GM18951 (cell line): ENCODE results near the gene MLLT11.
A peak's percentile ranks its signal among the peaks of the same experiment; 100 is the strongest.

Experiments used
- POLR2A ChIP-seq: IDR thresholded peaks from 4 replicates; pipeline ENCODE4 v1.6.1; 2011; ENCODE audit warnings: mild to moderate bottlenecking; ENCODE audit not compliant: insufficient read length, insufficient read depth; ENCODE audit errors: extremely low read depth
- in situ Hi-C: fragments of 300-500 bp; cut with MboI; formaldehyde crosslinking; loops from one replicate; pipeline ENCODE4 v1.12.0; 2022; ENCODE audit warnings: low sequenced_read_pairs, mixed read lengths, inconsistent platforms; ENCODE audit not compliant: unreplicated experiment

MLLT11 gene

DNA sequence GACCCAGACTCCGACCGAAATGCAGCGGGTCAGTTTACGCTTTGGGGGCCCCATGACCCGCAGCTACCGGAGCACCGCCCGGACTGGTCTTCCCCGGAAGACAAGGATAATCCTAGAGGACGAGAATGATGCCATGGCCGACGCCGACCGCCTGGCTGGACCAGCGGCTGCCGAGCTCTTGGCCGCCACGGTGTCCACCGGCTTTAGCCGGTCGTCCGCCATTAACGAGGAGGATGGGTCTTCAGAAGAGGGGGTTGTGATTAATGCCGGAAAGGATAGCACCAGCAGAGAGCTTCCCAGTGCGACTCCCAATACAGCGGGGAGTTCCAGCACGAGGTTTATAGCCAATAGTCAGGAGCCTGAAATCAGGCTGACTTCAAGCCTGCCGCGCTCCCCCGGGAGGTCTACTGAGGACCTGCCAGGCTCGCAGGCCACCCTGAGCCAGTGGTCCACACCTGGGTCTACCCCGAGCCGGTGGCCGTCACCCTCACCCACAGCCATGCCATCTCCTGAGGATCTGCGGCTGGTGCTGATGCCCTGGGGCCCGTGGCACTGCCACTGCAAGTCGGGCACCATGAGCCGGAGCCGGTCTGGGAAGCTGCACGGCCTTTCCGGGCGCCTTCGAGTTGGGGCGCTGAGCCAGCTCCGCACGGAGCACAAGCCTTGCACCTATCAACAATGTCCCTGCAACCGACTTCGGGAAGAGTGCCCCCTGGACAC, 12.1 kb upstream of the MLLT11 start:
- TF ChIP-seq POLR2A = no peak
- in situ Hi-C loops = no loop called here

DNA sequence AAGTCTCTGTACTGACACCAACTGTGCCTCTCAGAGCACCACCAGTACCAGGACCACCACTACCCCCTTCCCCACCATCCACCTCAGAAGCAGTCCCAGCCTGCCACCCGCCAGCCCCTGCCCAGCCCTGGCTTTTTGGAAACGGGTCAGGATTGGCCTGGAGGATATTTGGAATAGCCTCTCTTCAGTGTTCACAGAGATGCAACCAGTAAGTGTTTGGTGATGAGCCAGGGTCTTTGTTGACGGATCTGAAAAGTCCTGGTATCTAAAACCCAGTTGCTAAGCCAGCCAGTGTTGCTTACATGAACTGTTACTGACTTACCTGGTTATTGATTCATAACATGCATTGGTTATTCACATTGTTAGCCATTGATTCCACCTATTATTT, 11.6 kb upstream of the MLLT11 start:
- in situ Hi-C loops = no loop called here
- TF ChIP-seq POLR2A = no peak

DNA sequence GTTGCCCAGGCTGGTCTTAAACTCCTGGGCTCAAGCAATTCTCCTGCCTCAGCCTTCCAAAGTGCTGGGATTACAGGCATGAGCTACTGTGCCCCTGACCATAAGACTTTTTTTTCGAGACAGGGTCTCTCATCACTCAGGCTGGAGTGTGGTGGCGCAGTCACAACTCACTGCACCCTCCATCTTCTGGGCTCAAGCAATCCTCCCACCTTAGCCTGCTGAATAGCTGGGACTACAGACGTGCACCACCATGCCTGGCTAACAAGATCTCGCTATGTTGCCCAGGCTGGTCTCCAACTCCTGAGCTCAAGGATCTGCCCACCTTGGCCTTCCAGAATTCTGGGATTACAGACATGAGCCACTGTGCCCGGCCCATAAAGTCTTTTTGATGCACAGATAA, 10.7 kb upstream of the MLLT11 start:
- TF ChIP-seq POLR2A = no peak
- in situ Hi-C loops = no loop called here

DNA sequence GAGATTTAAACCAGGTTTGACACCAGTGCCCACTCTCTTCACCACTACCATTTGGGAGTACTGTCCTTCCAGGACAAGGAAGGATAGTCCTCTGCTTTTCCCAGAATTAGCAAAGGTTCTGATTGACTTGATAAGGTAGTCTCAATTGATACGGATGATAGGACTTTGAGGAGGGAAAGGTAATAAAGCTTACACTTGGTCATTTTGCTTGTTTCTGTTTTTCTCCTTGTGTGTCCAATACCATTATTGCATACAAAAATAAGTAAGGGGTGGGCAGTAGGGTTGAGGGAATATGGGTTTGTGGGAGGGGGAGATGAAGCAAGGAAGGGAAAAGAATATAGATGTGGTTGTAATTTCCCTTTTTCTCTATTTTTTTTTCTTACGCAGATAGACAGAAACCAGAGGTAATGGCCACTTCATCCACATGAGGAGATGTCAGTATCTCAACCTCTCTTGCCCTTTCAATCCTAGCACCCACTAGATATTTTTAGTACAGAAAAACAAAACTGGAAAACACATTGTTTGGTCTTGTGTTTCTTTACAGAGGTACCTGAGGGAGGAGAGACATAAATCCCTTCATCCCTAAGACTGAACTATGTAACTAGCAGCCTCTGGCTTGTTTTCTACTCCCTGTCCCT, 10.0 kb upstream of the MLLT11 start:
- TF ChIP-seq POLR2A = no peak
- in situ Hi-C loops = no loop called here

DNA sequence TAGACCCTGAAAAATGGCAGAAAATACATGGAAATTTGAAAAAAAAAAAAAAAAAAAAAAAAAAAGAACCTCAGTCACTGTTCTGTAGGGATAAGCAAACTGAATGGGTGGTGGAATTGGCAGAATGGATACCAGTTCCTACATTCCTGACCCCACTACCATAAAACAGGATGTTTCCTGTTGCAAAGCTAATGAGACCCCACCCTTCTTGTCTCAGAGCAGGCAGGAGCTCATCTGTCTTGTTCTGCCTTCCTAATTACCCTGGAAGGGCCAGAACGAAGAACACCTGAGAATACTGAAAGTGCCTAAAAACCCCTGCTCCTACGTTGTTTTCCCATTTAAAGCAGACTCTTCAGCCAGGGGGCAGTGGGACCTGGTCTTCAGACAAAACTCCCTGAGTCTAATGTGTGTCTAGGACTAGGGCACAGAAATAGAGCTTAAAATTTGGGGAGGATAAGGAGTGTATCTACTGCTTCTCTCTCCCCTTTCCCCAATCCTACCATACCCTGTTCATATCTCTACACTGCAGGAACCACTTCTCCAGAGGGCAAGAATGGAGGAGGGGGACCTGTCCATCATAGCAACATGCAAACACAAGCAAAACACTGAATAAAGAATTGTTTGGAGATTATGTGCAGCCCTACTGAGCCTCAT, 8.7 kb upstream of the MLLT11 start:
- TF ChIP-seq POLR2A = peak; percentile 13
- in situ Hi-C loops = no loop called here

DNA sequence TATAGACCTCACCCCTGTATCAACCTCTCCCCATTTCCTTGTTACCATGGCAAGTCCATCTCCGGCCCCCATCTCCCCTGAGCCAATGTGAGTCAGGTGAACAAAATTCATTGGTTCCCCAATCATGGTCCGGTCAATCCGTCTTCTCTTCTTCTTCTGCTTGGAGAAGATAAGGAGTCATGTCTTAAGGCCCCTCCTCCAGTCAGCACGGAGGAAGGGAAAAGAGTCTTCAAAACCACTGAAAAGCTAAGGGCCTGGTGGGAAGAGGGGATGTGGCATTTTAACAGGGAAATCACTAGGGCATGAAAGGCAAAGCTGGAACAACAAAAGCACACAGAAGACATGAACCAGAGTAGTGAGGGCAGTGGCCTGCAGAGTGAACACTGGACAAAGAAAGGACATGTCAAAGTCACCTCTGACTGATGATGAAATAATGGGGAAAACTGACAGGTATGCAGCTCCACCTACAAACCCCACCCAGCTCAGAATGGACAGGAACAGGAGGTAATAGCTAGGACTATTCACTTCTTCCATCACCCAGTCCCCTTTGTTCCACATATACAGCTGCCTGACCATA, 5.1 kb upstream of the MLLT11 start:
- in situ Hi-C loops = no loop called here
- no peak for TF ChIP-seq POLR2A

DNA sequence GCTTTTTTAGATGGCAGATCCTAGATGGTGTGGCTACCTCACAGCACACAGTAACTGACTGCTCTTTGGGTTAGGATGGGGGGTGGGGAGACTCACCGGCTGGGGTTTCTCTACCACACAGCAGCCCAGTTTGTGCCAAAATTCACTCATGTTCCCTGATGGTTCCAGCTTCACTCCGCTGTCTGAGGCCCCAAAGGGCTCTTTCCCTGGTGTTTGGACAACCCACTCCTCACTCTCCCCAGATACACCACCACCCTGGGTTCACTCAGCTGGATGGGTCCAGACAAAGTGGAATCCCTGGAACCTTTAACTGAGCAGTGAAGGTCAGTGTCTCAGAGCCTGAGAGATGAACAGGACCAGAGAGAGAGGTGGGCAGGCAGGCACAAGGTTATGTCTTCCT, 4.6 kb upstream of the MLLT11 start:
- TF ChIP-seq POLR2A = no peak
- in situ Hi-C loops = no loop called here

DNA sequence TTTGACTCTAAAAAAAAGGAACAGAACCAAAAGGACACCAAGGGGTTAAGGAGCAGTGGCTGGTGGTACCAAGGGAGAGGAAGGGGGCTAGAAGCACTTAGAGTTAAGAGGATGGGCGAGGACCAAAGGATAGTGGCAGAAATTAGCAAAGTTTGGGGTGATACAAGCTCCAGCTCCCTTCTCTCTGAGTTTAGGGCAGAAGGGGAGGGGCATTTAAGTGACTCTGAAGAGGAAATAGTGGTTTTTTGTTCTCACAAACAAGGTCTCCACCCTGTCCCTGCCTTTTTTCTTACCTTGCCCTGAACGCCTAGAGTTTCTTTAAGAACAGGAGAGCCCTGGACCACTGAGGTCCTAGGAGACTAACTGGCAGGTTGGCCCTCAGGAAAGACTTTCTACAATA, 4.0 kb upstream of the MLLT11 start:
- TF ChIP-seq POLR2A = no peak
- in situ Hi-C loops = no loop called here

DNA sequence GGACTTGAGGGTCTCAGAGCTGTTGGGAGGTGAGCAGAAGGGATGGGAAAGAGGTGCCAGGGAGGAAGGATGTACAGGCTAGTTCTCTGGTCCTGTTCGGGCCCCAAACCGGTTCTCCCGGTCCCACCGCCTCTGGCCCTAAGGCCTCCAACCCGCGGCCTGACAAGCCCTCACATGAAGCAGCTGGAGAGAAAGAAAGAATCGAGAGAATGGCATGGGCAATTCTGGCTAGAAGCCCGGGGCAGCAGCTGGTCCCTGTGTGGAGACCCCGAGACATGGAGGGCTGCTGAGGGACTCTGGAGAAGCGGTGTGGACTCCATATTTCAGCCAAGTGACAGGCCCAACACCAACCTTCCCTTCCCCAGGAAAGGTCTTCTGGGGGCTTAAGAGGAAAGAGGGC, 1.5 kb upstream of the MLLT11 start:
- in situ Hi-C loops = no loop called here
- TF ChIP-seq POLR2A = no peak

DNA sequence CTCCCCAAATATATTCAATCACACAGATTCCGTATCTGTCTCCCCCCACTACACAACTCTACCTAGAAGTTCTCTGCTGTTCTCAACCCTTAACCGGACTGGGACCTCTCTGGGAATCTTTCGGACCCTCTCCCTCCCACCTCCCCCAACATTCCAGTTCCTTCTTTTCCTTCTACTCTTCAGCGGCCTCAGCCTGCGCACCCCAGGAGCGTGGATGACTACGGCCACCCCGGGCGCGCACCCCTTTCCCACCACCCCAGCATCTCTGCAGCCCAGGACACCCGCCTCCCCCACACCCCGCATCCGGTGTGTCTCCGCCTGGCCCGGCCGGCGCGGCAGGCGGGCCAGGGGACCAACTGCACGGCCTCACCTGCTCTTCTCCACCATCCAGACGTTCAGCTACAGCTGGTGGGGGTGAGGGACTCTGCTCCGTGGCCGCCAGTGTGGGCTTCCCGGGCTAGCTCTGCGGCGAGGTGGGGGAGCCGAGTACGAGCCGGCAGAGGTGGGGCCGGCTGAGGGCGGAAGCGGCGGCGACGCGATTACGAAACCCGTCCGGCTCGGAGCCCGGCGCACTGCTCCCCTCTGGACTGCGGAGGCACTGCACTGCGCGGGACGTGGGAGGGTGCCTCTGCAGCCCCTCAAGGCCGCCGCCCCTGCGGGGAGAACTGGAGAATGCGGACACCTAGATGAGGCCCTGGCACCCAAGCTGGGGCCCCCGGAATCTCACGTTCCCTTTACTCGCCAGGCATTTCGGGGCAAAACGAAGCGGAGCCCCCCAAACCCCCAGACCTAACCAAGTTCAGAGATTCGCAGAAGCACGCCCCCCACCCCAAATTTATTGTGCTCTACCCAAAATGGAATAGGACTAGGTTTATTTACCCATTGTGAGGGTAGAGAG, 839 bp upstream of the MLLT11 start, which contains the start of gene CDC42SE1:
TSS of gene CDC42SE1 (minus strand) at position 514 of the 898 bp plus-strand sequence. CDS start 3,892 bp downstream, outside the sequence.
- TF ChIP-seq POLR2A = peak; percentile 94
- in situ Hi-C loops = no loop called here

DNA sequence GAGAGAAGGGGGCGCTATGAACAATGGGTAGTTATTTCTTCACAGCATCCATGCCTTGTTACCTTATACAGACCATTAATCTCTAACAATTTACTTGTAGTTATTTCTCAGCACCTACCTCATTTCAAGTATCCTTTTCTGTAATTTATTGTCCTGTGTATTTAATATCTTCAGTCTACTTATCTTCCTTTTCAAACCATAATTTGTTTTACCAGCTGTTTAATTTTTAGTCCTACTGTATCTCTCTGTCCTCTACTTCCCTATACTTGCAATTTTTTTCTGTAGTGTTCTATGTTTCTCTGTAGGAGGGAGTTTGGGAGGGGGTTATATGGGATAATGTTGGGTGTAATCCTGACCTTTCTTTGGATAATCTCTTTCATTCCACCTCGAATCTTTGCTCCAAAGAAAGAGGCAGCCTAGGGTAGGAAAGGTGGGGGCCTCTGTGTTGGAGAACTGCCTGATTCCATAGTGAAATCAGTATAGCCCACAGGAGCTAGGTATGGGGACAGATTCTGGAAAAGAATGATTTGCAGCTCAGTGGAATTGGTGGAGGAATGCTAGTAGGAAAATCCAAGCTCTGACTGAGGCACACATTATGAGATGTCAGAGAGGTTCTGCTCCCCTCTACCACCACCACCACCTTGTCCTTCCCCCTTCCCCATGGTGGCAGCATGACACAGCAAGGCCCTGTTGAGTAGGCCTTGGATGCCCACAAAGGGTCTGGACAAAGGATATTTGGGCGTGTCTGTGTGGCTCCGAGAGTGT, 642 bp downstream of the MLLT11 start:
- in situ Hi-C loops = no loop called here
- no peak for TF ChIP-seq POLR2A

DNA sequence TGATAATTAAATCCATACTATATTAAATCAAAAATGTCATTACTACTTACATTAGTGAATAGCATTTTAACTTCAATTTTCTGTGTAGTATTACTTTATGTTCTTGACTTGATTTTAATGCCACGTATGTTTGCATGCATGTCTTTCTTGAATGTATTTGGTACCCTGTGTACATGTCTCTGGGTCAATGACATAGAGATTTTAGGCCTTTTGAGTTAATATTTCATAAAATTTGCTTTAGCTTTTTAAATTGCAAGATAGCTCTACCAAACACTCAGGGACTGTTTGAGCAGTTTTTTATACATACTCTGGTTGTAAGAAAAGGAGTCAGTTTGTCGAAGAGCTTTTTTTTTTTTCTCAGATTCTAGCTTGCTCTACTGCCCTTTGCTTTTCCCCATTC, 1.5 kb downstream of the MLLT11 start:
- TF ChIP-seq POLR2A = no peak
- in situ Hi-C loops = no loop called here
